HL-60 (cell line): Measurements from ENCODE around the gene DENND4A.

ENCODE experiments used
- DNase-seq, 2 experiments: peaks; one replicate each; pipeline ENCODE4 v3.0.0-alpha.2; 2010 to 2020; ENCODE audit warnings: low read depth in 1 of 2, low spot score in 1 of 2
- H3K27ac ChIP-seq: fragments of 250-450 bp; sonication (Bioruptor Pico); replicated peaks from 2 replicates; pipeline ENCODE4 v1.5.1; 2020; ENCODE audit warnings: mild to moderate bottlenecking, moderate library complexity
- H3K27me3 ChIP-seq: fragments of 250-450 bp; sonication (Bioruptor Pico); 2 replicates; pipeline ENCODE4 v1.5.1; 2021; ENCODE audit warnings: mild to moderate bottlenecking, moderate library complexity; ENCODE audit not compliant: insufficient read depth, poor library complexity, severe bottlenecking
- H3K4me3 ChIP-seq: replicated peaks from 2 replicates; pipeline ENCODE4 v1.5.1; 2011; ENCODE audit warnings: mild to moderate bottlenecking, control low read depth, low read length; ENCODE audit not compliant: insufficient read depth
- GABPA ChIP-seq: IDR thresholded peaks from 2 replicates; pipeline ENCODE4 v1.6.1; 2012; ENCODE audit warnings: low read depth
- POLR2AphosphoS5 ChIP-seq: IDR thresholded peaks from 2 replicates; pipeline ENCODE4 v1.6.1; 2012; ENCODE audit warnings: low read depth
- SPI1 ChIP-seq: IDR thresholded peaks from 2 replicates; pipeline ENCODE4 v1.6.1; 2012; ENCODE audit warnings: low read depth, mild to moderate bottlenecking, borderline replicate concordance
- TF ChIP-seq, protein P1 (sequence below): IDR thresholded peaks from one replicate; pipeline ENCODE4 v1.5.1; 2011; ENCODE audit warnings: low read length, control low read depth, inconsistent platforms; ENCODE audit not compliant: insufficient read depth
- TF ChIP-seq, protein P2 (sequence below): IDR thresholded peaks from 2 replicates; pipeline ENCODE4 v1.6.1; 2012; ENCODE audit warnings: low read depth; ENCODE audit not compliant: insufficient replicate concordance

DENND4A gene

DNA sequence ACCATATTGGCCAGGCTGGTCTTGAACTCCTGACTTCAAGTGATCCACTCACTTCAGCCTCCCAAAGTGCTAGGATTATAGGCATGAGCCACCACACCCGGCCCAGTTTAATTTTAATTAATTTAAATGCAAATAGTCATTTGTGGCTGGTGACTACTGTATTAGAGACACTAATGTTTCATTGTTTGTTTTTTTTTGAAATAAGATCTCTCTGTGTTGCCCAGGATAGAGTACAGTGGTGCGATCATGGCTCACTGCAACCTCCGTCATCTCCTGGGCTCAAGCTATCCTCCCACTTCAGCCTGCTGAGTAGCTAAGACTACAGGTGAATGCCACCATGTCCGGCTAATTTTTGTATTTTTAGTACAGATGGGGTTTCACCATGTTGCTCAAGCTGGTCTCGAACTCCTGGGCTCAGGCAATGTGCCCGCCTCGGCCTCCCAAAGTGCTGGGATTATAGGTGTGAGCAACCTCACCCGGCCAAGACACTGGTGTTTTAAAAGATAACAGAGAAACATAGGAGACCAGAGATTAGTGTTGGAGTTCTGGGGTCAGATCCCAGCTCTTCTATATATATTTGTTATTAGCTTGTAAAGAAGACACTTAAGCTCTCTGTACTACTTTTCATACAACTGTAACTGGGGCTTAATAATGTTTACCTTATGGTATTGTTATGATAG, 42.6 kb upstream of the DENND4A start:
- H3K4me3 ChIP-seq, result no peak overlapping the region
- H3K27ac ChIP-seq, result peak overlapping the region; percentile 77
- no peak for DNase-seq
- no peaks in the 10 kb centered on the region for H3K27me3 ChIP-seq
- TF ChIP-seq, protein P1, sequence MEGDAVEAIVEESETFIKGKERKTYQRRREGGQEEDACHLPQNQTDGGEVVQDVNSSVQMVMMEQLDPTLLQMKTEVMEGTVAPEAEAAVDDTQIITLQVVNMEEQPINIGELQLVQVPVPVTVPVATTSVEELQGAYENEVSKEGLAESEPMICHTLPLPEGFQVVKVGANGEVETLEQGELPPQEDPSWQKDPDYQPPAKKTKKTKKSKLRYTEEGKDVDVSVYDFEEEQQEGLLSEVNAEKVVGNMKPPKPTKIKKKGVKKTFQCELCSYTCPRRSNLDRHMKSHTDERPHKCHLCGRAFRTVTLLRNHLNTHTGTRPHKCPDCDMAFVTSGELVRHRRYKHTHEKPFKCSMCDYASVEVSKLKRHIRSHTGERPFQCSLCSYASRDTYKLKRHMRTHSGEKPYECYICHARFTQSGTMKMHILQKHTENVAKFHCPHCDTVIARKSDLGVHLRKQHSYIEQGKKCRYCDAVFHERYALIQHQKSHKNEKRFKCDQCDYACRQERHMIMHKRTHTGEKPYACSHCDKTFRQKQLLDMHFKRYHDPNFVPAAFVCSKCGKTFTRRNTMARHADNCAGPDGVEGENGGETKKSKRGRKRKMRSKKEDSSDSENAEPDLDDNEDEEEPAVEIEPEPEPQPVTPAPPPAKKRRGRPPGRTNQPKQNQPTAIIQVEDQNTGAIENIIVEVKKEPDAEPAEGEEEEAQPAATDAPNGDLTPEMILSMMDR, result no peak
- TF ChIP-seq, protein P2, sequence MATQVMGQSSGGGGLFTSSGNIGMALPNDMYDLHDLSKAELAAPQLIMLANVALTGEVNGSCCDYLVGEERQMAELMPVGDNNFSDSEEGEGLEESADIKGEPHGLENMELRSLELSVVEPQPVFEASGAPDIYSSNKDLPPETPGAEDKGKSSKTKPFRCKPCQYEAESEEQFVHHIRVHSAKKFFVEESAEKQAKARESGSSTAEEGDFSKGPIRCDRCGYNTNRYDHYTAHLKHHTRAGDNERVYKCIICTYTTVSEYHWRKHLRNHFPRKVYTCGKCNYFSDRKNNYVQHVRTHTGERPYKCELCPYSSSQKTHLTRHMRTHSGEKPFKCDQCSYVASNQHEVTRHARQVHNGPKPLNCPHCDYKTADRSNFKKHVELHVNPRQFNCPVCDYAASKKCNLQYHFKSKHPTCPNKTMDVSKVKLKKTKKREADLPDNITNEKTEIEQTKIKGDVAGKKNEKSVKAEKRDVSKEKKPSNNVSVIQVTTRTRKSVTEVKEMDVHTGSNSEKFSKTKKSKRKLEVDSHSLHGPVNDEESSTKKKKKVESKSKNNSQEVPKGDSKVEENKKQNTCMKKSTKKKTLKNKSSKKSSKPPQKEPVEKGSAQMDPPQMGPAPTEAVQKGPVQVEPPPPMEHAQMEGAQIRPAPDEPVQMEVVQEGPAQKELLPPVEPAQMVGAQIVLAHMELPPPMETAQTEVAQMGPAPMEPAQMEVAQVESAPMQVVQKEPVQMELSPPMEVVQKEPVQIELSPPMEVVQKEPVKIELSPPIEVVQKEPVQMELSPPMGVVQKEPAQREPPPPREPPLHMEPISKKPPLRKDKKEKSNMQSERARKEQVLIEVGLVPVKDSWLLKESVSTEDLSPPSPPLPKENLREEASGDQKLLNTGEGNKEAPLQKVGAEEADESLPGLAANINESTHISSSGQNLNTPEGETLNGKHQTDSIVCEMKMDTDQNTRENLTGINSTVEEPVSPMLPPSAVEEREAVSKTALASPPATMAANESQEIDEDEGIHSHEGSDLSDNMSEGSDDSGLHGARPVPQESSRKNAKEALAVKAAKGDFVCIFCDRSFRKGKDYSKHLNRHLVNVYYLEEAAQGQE, result no peak
- no peak for TF ChIP-seq POLR2AphosphoS5

DNA sequence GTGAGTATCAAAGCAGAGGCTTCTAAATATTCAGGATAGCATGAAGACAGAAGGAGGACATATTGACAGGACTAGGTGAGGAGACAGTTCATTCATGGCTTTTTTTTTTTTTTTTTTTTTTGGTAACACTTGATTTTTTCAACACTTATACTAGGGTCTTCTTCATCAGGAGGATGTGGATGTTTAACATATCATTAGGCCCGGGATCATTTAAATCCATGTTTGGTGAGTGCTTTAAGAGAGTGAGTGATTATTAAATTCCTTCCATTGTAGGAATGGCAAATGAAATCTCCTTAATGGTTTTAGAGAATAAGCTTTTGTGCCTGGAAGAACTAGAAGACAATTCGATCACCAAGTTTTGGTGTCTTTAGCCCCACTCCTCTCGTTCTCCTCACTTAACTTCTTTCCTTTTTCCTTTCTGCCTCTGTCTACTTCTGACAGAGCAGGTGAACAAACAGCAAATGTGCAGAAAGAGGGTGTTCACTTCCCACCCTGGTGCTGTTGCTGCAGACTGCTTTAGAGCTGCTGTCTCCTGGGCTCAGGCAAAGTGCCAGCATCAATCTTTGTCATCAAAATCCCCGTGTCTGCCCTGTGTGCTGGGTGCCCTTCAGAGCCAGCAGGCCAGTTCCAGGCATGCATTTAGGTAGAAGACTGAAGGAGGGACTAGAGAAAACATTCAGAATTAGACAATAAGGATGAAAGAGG, 41.6 kb upstream of the DENND4A start:
- no peak for TF ChIP-seq GABPA
- TF ChIP-seq SPI1, result no peak
- TF ChIP-seq, protein P1, result no peak
- TF ChIP-seq POLR2AphosphoS5, result no peak
- TF ChIP-seq, protein P2, result no peak
- no peak overlapping the region for H3K4me3 ChIP-seq
- no peaks in the 10 kb centered on the region for H3K27me3 ChIP-seq
- DNase-seq, result peak in 1 of 2 experiments; percentile 23
- H3K27ac ChIP-seq, result peak overlapping the region; percentile 77

GRCh38 chr15:65832549-65833364, 40.7 kb upstream of the DENND4A start:
- Histone ChIP-seq H3K27ac (peak overlapping the region; percentile 77), H3K4me3 (peak overlapping the region; percentile 11; the same call in 1 of the 2 replicates)

More at GRCh38 chr15:65832549-65833364, 40.7 kb upstream of the DENND4A start:
- peak; percentile 44; the same call in 1 of the 2 replicates for TF ChIP-seq POLR2AphosphoS5
- peak; percentile 93 for TF ChIP-seq SPI1
- TF ChIP-seq, protein P2, result peak; percentile 53
- TF ChIP-seq, protein P1, result no peak
- DNase-seq, result peak; percentile 74 to 88
- no peaks in the 10 kb centered on the region for H3K27me3 ChIP-seq
